ENCODE measurements around the gene FGF2.
"Not testable (repeated sequence)": the region's sequence is repeated elsewhere in the genome, so short reads cannot be mapped to it uniquely, and the experiment has no call there.

Gene FGF2

GRCh38 chr4:122826553-122827257 lies at the start of gene FGF2:
FGF2 (plus strand) TSS chr4:122826831; CDS start chr4:122827175, 344 bp downstream.
- FAIRE-seq (no peak), DNase-seq (ENCODE audit: low spot score) (peak; percentile 46)

GRCh38 chr4:122776916-122777315 lies 49.7 kb upstream of the FGF2 start:
- FAIRE-seq = no peak
- no peak for DNase-seq (ENCODE audit: low spot score)

DNA sequence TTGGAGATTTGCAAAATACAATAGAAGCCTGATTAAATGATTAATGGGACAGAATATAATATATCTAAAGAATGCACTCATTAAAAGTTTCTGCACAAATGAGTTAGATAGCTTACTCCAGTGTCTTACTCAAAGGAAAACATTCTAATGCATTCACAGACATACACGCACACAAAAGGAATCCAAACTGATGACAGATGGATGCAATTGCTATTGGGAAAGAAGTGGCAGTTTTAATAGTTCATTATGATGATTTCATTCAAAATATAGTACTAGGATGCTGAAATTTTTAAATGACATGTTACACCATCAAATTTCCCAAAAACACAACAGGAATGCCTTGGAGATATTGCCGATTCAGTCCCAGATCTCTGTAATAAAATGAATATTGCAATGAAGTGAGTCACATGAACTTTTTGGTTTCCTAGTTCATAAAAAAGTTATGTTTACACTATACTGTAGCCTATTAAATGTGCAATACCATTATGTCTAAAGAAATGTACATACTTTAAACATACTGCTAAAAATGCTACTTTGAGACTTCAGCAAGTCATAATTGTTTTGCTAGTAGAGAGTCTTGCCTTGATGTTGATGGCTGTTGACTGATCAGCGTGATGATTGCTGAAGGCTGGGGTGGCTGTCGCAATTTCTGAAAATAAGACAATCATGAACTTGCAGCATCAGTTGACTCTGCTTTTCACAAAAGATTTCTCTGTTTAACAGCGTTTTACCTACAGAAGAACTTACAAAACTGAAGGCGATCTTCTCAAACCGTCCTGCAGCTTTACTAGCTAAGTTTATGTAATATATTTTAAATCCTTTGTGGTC lies 48.6 kb upstream of the FGF2 start:
- FAIRE-seq (peak; percentile 35), DNase-seq (ENCODE audit: low spot score) (no peak)

DNA sequence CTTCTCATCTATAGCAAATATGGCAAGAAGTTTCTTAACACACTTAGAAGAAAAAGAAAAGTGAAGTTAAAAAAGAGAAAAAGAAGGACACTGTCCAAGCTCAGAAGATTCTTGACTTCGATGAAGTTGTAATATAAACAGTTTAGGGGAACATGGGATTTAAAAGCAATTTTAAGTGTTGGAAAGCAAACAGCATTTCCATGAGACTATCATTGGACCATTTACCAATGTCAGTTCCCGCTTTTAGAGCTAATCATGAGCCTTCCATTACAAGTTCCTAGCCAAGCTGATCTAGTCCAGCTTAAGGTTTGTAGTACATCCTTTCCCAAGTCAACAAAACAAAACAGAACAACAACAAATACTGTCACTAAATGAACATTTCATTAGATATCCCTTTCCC lies 45.1 kb upstream of the FGF2 start:
- FAIRE-seq (no peak), DNase-seq (ENCODE audit: low spot score) (no peak)

DNA sequence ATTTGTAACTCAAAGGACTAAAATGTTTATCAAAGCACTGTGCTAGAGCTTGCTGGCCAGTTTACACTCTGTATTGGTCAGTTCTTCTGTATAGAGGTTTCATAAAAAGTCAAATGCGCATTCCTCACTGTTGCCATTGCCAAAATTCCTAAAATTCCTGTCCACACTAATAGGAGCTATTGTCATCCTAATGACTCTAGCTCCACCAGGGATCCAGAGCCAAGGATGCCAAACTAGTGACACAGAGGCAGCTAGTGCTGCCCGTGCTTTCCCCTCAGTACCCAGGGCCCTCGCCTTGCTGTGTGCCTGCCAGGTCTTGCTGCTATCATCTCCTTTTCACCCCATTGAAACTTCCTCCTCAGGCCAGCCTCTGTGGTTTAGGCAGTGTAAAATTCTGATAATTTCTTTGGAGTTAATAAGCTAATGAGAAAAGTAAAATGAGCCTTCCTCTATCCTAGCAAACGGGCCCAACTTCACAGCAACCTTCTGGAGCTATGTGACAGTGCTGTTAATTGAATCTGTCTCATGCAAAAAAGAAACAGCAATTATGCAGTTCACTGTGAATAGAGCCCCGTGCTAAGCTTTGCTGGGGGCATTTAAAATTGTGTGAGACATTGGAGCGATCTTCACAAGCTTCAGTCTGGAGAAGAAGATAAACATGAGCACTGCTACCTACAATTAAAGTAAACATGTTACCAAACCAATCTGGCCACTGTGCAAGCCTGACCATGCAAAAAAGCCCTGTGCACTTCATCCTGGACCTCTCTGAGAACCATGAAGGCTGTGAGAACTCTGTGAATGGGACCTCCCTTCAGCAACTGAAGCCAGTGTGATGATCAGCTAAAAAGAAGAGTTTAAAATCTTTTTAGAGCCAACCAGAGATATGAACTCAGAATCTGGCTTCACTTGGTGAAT lies 43.1 kb upstream of the FGF2 start:
- FAIRE-seq (peak; percentile 79), DNase-seq (ENCODE audit: low spot score) (peak; percentile 91)

DNA sequence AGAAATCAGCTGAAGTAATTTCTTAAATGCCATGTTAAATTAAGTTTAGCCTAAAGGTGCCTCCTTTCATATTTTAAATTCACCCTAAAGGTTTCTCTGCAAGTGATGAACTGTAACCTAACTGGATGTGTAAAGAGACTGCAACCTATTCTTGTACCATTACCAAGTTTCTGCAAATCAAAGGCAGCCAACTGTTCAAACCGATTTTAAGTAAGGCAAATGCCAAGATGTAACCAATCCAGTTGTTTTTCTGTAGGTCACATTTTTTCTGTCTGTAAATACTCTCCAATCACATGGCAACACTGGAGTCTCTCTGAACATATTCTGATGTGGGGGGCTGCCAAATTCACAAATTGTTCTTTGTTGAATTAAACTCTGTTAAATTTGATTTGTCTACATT lies 42.4 kb upstream of the FGF2 start:
- DNase-seq (ENCODE audit: low spot score) (no peak), FAIRE-seq (no peak)

GRCh38 chr4:122785099-122785498 lies 41.5 kb upstream of the FGF2 start:
- FAIRE-seq (no peak), DNase-seq (ENCODE audit: low spot score) (no peak)

- not testable (repeated sequence) for FAIRE-seq; DNase-seq (ENCODE audit: low spot score)
Observed at GRCh38 chr4:122786296-122786695, 40.3 kb upstream of the FGF2 start.

DNA sequence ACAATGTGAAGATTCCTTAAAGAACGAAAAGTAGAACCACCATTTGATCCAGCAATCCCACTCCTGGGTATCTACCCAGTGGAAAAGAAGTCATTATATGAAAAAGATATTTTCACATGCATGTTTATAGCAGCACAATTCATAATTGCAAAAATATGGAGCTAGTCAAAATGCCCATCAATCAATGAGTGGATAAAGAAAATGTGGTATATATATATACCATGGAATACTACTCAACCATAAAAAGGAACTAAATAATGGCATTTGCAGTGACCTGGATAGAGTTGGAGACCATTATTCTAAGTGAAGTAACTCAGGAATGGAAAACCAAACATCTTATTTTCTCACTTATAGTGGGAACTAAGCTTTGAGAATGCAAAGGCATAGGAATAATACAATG lies 39.7 kb upstream of the FGF2 start:
- FAIRE-seq; DNase-seq (ENCODE audit: low spot score): not testable (repeated sequence)

DNA sequence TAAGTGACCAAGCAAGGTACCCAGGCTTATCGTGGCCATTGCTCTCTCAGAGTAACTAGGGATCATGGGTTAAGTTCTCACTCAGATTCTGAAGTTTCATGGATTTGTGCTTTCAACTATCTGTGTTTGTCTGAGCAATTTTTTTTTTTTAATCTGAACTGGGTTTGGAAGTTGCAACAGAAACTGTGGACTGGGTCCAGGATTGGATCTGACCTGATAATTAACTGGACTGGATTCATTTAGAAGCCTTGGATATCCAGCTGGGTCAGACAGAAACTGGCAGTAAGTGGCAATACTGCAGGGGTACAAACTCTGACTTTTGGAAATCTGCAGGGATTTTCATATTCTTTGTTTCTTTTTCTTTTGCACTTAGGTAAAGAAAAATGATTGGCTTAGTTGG lies 38.7 kb upstream of the FGF2 start:
- DNase-seq (ENCODE audit: low spot score) (no peak), FAIRE-seq (no peak)

GRCh38 chr4:122788935-122789334 lies 37.7 kb upstream of the FGF2 start:
- no peak for FAIRE-seq
- no peak for DNase-seq (ENCODE audit: low spot score)

DNA sequence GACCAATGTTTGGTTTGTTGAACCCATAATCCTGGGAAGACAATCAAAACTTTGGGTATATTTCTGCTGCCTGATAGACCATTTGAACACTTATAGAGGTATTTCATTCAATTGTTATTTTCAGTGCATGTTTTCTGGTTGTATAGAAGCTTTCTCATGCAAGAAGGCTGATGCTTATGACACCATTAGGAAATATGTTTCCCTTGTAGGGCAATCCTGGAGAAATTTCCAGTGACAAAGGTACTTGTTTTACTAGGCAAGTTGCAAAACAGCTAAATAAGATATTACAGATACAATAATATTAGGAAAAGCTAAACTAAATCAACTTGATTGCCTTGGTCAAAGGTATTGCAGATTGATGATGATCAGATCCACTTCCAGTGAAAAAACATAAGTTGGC lies 32.8 kb upstream of the FGF2 start:
- DNase-seq (ENCODE audit: low spot score) (no peak), FAIRE-seq (no peak)

- FAIRE-seq = no peak
Observed at GRCh38 chr4:122796801-122797404, 29.7 kb upstream of the FGF2 start.

DNA sequence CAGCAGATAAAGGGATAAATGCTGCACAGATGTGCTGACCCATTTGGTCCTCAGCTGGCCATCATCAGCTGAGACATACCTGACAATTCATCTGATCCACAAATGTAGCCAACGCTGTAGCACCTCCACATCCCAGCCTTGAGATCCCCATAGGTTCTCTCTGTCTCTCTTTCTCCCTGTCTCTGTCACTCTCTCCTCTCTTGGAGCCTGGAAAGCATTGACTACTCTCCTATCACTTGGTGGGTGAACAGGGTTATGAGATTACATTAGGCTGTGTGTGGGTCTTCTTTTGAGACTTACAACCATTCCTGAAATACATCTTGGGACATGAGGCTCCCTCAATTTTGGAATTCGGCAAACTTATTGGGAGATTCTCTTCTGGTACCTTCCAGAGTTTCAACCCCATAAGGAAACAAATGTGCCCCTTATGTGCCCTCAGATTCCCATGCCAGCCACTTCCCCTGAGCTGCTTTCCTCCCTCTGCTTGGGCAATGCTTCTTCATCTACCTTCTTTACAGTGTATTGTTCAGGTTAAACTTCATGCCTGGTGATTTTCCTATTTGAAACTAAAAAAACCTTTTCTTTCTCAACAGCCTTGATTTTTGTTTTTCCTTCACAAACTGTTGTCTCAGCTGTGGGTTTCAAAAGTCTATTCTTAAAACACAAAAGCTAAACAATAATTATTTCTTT lies 29.1 kb upstream of the FGF2 start:
- FAIRE-seq (no peak), DNase-seq (ENCODE audit: low spot score) (no peak)

More at GRCh38 chr4:122796801-122797404, 29.7 kb upstream of the FGF2 start:
- no peak for DNase-seq (ENCODE audit: low spot score)

- peak; percentile 62 for DNase-seq (ENCODE audit: low spot score)
Observed at GRCh38 chr4:122798101-122798500, 28.5 kb upstream of the FGF2 start.

GRCh38 chr4:122798917-122799316 lies 27.7 kb upstream of the FGF2 start:
- DNase-seq (ENCODE audit: low spot score) (no peak), FAIRE-seq (no peak)

More at GRCh38 chr4:122798101-122798500, 28.5 kb upstream of the FGF2 start:
- FAIRE-seq = no peak

- no peak for DNase-seq (ENCODE audit: low spot score)
- FAIRE-seq = no peak
Observed at GRCh38 chr4:122803788-122804208, 22.8 kb upstream of the FGF2 start.

- FAIRE-seq = no peak
- no peak for DNase-seq (ENCODE audit: low spot score)
Observed at GRCh38 chr4:122806981-122807679, 19.5 kb upstream of the FGF2 start.

DNA sequence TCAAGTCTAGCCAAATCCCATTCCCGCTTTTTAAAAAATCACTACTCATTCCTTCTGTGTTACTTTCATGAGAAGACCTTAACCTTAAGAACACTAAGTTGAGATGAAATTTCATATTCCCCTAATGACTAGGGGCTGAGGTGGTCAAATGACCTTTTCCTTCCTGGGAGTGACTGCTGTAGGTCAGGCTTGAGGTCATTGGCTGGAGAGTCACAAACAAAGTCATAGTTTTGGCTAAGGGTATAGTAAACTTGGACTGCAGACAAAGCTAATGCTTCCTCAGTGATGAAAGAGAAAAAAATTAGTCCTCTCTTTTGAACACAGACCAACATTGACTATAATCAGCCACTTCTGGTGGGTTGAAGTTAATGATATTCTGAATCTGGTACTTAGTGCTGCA lies 16.0 kb upstream of the FGF2 start:
- FAIRE-seq = no peak
- no peak for DNase-seq (ENCODE audit: low spot score)

GRCh38 chr4:122811781-122812180 lies 14.8 kb upstream of the FGF2 start:
- DNase-seq (ENCODE audit: low spot score); FAIRE-seq: not testable (repeated sequence)

Data from urothelium cell line (cell line).